ENCODE results near the gene BHLHE40. TPM values are rescaled to one million over a fixed set of nuclear protein-coding genes. Genes with fewer than 3 reads are reported as not detected.
"Not testable (repeated sequence)": the region's sequence is repeated elsewhere in the genome, so short reads cannot be mapped to it uniquely, and the experiment has no call there.

BHLHE40 gene
- total and polyA plus RNA-seq, 7 donors = 11.1 to 81.9 (median 22.2) TPM

DNA sequence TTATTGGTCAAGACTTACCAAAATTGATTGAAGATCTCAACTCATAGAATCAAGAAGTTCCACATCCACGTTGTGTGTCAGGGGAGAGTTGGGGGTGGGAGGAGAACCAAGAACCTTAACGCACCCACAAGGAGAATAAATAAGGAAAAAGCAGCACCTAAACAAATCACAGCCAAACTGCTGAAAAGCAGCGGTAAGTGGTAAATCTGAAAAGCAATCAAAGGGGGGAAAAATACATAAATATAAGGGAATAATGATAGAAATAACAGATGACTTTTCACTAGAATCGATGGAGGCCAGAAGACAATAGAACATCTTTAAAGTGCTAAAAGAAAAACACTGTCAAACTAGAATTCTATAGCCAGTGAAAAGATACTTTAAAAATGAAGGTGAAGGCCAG is 20.1 kb upstream of the BHLHE40 start:
- H3K4me1 ChIP-seq = no peaks in the 10 kb centered on the region
- no peaks in the 10 kb centered on the region for H3K9me3 ChIP-seq
- intact Hi-C loops (cut with DNase I) = no loop called here
- H3K27ac ChIP-seq = no peak overlapping the region
- 71 to 94% methylated on average over 4 of the region's 4 CpGs for WGBS, 2 donors
- no peak overlapping the region for H3K4me3 ChIP-seq
- TF ChIP-seq, protein P1, sequence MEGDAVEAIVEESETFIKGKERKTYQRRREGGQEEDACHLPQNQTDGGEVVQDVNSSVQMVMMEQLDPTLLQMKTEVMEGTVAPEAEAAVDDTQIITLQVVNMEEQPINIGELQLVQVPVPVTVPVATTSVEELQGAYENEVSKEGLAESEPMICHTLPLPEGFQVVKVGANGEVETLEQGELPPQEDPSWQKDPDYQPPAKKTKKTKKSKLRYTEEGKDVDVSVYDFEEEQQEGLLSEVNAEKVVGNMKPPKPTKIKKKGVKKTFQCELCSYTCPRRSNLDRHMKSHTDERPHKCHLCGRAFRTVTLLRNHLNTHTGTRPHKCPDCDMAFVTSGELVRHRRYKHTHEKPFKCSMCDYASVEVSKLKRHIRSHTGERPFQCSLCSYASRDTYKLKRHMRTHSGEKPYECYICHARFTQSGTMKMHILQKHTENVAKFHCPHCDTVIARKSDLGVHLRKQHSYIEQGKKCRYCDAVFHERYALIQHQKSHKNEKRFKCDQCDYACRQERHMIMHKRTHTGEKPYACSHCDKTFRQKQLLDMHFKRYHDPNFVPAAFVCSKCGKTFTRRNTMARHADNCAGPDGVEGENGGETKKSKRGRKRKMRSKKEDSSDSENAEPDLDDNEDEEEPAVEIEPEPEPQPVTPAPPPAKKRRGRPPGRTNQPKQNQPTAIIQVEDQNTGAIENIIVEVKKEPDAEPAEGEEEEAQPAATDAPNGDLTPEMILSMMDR (IDR thresholded peaks at IDR 0.05) = no peak
- TF ChIP-seq POLR2AphosphoS5 (IDR thresholded peaks at IDR 0.05) (no peak), EP300 (IDR thresholded peaks at IDR 0.05) (no peak), POLR2A (IDR thresholded peaks at IDR 0.05) (no peak)
- H3K36me3 ChIP-seq = no peaks in the 10 kb centered on the region
- no peaks in the 10 kb centered on the region for H3K27me3 ChIP-seq
- DNase-seq = no peak

GRCh38 chr3:4961865-4962264 is 17.4 kb upstream of the BHLHE40 start:
- DNase-seq; H3K36me3 ChIP-seq; intact Hi-C loops (cut with DNase I); H3K4me1 ChIP-seq; H3K4me3 ChIP-seq; H3K27me3 ChIP-seq; H3K27ac ChIP-seq; H3K9me3 ChIP-seq: not testable (repeated sequence)
- WGBS, 2 donors = 97 to 98% methylated on average over 2 of the region's 2 CpGs

GRCh38 chr3:4963669-4964570 is 15.3 kb upstream of the BHLHE40 start:
- Histone ChIP-seq H3K4me1 (no peaks in the 10 kb centered on the region), H3K9me3 (no peaks in the 10 kb centered on the region), H3K27me3 (no peaks in the 10 kb centered on the region), H3K27ac (no peak overlapping the region), H3K36me3 (no peaks in the 10 kb centered on the region), H3K4me3 (no peak overlapping the region)
- TF ChIP-seq POLR2AphosphoS5 (IDR thresholded peaks at IDR 0.05) (no peak), EP300 (IDR thresholded peaks at IDR 0.05) (no peak), POLR2A (IDR thresholded peaks at IDR 0.05) (no peak)
- TF ChIP-seq, protein P1 (IDR thresholded peaks at IDR 0.05) = no peak
- no peak for DNase-seq
- 93 to 96% methylated on average over 1 of the region's 1 CpG for WGBS, 2 donors
- intact Hi-C loops (cut with DNase I) = no loop called here

DNA sequence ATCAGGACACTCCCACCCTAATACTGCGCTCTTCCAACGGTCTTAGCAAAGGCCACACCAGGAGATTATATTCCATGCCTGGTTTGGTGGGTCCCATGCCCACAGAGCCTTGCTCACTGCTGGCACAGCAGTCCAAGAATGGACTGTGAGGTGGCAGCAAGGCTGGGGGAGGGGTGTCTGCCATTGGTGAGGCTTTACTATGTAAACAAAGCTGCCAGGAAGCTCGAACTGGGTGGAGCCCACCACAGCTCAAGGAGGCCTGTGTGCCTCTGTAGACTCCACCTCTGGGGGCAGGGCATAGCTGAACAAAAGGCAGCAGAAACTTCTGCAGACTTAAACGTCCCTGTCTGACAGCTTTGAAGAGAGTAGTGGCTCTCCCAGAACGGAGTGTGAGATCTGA is 13.2 kb upstream of the BHLHE40 start:
- H3K9me3 ChIP-seq; DNase-seq; H3K36me3 ChIP-seq; intact Hi-C loops (cut with DNase I); H3K4me1 ChIP-seq; H3K4me3 ChIP-seq; H3K27ac ChIP-seq; H3K27me3 ChIP-seq: not testable (repeated sequence)
- 43 to 67% methylated on average over 5 of the region's 5 CpGs for WGBS, 2 donors

- H3K27ac ChIP-seq; H3K27me3 ChIP-seq; H3K4me1 ChIP-seq; H3K4me3 ChIP-seq; DNase-seq; H3K9me3 ChIP-seq; intact Hi-C loops (cut with DNase I); H3K36me3 ChIP-seq: not testable (repeated sequence)
- WGBS, 2 donors = 76 to 80% methylated on average over 3 of the region's 3 CpGs
These were observed 11.6 kb upstream of the BHLHE40 start for GRCh38 chr3:4967683-4968082.

- H3K27ac ChIP-seq; H3K27me3 ChIP-seq; H3K36me3 ChIP-seq; H3K4me1 ChIP-seq; H3K9me3 ChIP-seq; H3K4me3 ChIP-seq; intact Hi-C loops (cut with DNase I); DNase-seq: not testable (repeated sequence)
- WGBS, 2 donors = 93 to 96% methylated on average over 6 of the region's 6 CpGs
These were observed 7.8 kb upstream of the BHLHE40 start for GRCh38 chr3:4971437-4971836.

GRCh38 chr3:4971838-4972237 is 7.4 kb upstream of the BHLHE40 start:
- Histone ChIP-seq H3K9me3 (no peaks in the 10 kb centered on the region), H3K36me3 (no peaks in the 10 kb centered on the region), H3K4me3 (no peak overlapping the region), H3K27ac (no peak overlapping the region), H3K4me1 (peaks cover 0 to 3% (median 1%) of the 10 kb centered on the region in 4 donors), H3K27me3 (no peaks in the 10 kb centered on the region)
- WGBS, 2 donors = 91 to 94% methylated on average over 3 of the region's 3 CpGs
- no peak for TF ChIP-seq POLR2A (IDR thresholded peaks at IDR 0.05)
- no peak for TF ChIP-seq POLR2AphosphoS5 (IDR thresholded peaks at IDR 0.05)
- TF ChIP-seq, protein P1 (IDR thresholded peaks at IDR 0.05) = no peak
- no peak for TF ChIP-seq EP300 (IDR thresholded peaks at IDR 0.05)
- intact Hi-C loops (cut with DNase I) = no loop called here
- no peak for DNase-seq

Data from sigmoid colon (tissue), 7 donors.